IMR-90 (cell line): Measurements from ENCODE around the gene PRPF40B.

ENCODE experiments used
- ELK1 ChIP-seq: fragments of 150-350 bp; IDR thresholded peaks from 2 replicates; pipeline ENCODE4 v1.6.1; 2016; ENCODE audit warnings: low read depth, mild to moderate bottlenecking, low read length, moderate library complexity, borderline replicate concordance
- POLR2A ChIP-seq: IDR thresholded peaks from 2 replicates; pipeline ENCODE4 v1.6.1; 2012; ENCODE audit warnings: mild to moderate bottlenecking, low read depth, low read length

- TF ChIP-seq ELK1 (no peak), POLR2A (no peak)
These were observed 29.7 kb downstream of the PRPF40B start for GRCh38 chr12:49652921-49653520.
